ENCODE data around the gene LRCH4. TPM values are rescaled to one million over a fixed set of nuclear protein-coding genes. Genes with fewer than 3 reads are reported as not detected.

Gene LRCH4, protein sequence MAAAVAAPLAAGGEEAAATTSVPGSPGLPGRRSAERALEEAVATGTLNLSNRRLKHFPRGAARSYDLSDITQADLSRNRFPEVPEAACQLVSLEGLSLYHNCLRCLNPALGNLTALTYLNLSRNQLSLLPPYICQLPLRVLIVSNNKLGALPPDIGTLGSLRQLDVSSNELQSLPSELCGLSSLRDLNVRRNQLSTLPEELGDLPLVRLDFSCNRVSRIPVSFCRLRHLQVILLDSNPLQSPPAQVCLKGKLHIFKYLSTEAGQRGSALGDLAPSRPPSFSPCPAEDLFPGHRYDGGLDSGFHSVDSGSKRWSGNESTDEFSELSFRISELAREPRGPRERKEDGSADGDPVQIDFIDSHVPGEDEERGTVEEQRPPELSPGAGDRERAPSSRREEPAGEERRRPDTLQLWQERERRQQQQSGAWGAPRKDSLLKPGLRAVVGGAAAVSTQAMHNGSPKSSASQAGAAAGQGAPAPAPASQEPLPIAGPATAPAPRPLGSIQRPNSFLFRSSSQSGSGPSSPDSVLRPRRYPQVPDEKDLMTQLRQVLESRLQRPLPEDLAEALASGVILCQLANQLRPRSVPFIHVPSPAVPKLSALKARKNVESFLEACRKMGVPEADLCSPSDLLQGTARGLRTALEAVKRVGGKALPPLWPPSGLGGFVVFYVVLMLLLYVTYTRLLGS
- total RNA-seq = 10 to 100 TPM; 28.2 to 32.6 TPM
- long read RNA-seq, partial matches to known transcripts = 0 of 2 reads
- long read RNA-seq, other reads (novel, unspliced or antisense) = 2 of 2 reads

DNA sequence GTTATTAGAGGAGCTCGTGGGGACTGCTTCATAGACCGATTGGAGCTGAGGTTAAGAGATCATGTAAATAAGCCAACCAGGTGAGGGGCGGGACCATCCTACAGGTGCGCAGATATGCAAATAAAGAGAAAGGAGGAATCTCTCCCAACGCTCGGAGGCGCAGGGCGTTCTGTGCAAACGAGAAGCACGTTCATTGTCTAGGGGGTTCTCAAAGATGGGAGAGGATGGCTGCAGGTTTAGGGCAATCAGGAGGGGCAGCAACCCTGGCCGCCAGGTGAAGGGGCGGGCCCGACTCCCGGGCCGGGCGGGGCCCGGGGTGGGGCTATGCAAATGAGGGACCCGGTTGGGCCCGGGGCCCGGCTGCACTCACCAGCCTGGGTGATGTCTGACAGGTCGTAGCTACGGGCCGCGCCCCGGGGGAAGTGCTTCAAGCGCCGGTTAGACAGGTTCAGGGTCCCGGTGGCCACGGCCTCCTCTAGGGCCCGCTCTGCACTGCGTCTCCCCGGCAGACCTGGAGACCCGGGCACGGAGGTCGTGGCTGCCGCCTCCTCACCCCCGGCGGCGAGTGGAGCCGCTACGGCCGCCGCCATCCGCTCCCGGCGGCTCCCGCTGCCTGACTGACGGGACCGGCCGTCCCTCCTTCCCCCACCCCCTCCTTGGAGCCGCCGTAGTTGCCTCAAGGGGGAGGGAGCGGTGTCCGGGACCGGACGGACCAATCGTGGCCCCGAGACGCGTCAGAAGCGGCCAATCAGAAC, at the start of gene LRCH4:
Gene LRCH4 (minus strand): TSS at position 619 of the 755 bp plus-strand sequence. CDS start 29 bp downstream, at position 590.
- intact Hi-C loops (cut with DNase I) = no loop called here
- peak; percentile 18 to 48 for ATAC-seq
- no peak for DNase-seq

DNA sequence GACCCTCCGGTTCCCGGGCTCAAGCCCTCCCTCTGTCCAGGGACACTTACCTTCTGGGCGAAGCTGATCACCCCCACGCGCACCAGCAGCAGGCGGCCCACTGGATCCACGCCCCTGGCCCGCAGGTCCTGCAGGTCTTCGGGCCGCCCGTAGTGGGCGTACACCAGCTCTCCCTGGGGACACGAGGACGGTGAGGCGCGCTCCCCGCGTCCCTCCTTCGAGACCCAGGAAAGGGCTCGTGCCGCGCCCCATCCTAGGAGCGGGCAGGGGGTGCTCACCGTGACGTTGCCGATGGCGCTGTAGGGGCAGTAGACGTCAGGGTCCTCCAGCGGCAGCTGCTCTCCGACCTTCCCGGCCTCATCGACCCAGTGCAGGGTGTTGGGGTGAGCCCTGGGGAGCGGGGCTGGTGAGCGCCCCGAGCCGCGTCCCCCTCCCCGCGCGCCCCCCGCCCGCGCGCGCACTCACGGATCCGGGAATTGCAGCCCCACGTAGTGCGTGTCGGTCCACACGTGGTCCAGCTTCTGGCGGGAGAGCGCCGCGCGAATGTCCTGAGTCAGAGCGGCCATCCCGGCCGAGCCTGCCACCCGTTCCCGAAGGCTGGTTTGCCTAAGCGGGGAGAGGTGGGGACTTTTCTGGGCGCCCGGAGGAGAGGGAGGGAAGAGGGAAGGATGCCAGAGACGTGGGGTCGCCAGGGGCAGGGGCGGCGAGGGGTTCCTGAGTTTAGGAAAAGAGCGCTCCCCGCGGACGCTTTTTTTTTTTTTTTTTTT, 47.2 kb upstream of the LRCH4 start:
- DNase-seq = peak; percentile 55
- intact Hi-C loops (cut with DNase I) = no loop called here
- ATAC-seq = peak; percentile 70 to 78

DNA sequence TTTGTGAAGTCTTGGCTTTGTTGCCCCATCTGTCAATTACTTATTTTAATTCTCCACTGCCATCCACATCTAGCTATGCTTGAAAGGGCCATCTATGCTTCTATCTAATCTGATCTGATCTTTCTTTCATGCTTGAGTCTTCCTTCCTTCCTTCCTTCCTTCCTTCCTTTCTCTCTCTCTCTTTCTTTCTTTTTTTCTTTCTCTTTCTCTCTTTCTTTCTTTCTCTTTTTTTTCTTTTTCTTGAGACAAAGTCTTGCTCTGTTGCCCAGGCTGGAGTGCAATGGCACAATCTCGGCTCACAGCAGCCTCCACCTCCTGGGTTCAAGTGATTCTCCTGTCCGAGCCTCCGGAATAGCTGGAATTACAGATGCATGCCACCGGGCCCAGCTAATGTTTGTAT, 44.1 kb upstream of the LRCH4 start:
- DNase-seq (no peak), ATAC-seq (no peak)
- intact Hi-C loops (cut with DNase I) = no loop called here

DNA sequence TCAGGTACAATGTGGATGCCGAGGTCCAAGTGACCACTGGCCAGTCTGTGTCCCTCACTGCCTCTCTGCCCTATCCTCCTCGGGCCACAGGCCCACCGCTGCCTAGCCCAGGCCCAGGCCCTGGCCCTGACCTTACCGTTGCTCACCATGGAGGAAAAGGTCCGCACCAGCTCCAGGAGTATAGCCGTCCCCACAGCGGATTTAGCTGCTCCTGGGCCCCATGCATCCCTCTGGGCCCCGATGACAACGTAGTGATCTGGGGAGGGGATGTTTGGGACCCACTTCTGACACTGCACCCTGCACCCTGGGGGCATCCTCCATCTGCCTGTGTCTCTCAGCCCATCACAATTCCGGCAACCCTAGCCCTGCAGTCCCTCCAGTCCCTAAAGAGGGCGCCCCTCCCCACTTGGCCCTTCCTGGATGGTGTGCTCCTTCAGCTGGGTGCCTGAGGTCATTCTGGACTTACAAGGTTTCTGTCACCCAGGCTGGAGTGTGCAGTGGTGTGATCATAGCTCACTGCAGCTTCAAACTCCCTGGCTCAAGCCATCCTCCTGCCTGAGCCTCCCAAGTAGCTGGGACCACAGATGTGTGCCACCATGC, 43.3 kb upstream of the LRCH4 start:
- ATAC-seq (no peak), DNase-seq (no peak)
- intact Hi-C loops (cut with DNase I) = no loop called here

DNA sequence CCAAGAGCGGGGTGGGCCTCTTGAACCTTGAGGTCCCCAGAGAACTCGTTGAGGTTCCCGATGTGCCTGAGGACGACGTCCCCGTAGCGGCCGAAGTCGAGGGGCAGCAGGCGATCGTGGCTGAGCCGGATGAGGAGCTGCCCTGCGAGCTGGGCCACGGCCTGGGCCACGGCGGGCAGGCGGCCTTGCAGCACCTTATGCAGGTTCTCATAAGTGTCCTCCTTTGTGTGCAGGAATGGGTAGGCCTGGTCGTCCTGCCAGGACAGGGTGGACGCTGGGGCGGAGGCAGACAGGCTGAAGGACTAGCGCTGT, 41.3 kb upstream of the LRCH4 start:
- ATAC-seq (peak in 1 of 2 donors; percentile 3), DNase-seq (no peak)
- intact Hi-C loops (cut with DNase I) = no loop called here

DNA sequence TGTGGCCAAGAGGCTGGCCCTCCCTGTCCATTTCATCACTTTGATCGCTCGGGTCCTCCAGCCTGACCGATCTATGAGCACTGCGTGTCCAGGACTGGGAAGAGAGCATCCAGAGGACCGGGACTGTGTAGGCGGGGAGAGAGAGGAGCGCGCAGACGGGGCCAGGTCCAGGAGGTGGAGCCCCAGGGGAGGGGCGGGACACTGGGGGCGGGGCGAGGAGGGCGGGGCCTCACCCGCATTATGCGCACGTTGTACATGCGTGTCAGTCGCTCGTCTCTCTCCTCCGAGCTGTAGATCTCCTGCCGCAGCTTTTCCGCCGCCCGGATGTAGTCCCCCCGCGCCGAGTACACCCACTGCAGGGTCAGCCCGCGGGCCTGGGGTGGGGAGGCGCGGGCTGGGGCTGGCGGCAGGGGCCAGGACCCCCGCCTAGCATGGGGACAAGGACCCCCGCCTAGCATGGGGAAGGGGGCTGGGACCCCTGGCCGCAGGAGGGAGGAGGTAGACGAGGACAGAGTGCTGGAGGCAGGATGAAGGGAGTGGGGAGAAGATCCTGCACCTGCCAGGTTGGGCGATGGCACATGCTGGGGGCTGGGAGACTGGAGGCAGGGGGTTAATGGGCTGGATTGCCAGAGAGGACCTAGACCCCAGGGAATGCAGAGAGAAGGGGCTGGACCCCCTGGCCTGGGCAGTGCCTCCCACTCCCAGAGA, 40.8 kb upstream of the LRCH4 start:
- ATAC-seq (peak; percentile 97 to 99), DNase-seq (peak; percentile 86)
- intact Hi-C loops (cut with DNase I) = no loop called here

DNA sequence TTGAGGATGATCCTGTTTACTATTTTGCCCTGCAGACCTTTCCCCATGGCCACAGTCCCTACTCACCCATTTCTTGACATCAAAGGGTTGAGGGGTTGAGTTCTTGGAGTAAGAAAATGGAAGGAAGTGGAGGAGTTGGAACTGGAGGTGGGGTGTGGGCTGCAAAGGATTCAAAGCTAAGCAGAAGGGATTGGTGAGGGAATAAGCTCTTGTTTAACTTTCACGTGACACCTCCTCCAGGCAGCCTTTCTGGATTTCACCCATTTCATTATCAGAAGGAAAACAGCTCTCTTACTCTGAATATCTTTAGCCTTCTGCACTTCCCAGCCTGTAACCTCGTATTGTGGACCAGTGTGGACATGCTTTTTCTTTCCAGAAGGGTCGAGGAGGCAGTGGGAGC, 40.1 kb upstream of the LRCH4 start:
- DNase-seq (no peak), ATAC-seq (no peak)
- intact Hi-C loops (cut with DNase I) = no loop called here

DNA sequence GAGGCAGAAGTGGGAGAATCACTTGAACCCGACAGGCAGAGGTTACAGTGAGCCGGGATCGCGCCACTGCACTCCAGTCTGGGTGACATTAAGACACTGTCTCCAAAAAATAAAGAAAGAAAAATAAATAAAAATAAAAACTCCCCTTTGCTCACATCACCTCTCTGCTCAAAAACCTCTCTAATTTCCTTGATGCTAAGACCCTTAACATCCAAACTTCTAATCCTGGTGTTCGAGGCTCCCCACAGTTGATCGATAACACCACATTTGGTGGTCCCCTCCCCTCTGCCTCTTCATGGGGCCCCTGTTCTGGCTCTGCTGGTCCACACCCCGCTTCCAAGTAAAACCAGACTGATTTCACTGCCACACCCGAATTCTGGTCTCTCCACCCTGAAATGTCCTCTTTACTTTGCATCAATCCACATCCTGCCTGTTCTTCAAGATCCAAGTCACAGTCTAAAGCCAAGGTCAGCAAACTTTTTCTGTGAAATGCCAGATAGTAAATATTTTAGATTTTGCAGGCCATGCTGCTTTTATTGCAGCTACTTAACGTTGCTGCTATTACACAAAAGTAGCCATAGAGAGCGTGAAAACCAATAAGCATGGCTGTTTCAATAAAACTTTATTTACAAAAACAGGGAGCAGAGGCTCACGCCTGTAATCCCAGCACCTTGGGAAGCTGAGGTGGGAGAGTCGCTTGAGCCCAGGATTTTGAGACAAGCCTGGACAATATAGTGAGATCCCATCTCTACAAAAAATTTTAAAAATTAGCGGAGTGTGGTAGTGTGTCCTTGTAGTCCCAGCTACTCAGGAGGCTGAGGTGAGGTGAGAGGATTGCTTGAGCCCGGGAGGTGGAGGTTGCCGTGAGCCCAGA, 38.3 kb upstream of the LRCH4 start:
- ATAC-seq (no peak), DNase-seq (no peak)
- intact Hi-C loops (cut with DNase I) = no loop called here

DNA sequence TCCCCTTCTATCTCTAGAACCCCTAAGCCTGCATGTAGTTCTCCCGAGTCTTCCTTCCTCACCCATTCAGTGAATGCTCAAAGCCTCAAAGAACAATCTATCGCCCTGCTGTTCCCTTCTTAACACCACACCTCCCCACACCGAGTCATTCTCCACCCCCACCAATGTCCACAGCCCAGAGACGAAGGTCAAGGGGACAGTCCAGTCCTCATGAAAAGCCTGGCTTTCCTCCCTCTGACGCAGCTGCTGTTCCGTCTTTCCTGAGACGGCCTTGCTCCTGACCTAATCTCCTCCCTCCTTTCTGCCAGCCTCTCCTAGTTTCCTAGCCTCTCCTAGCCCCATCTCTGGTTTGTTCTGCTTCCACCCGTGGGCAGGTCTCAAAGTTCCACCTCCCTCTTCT, 35.6 kb upstream of the LRCH4 start:
- no peak for ATAC-seq
- no peak for DNase-seq
- intact Hi-C loops (cut with DNase I) = no loop called here

DNA sequence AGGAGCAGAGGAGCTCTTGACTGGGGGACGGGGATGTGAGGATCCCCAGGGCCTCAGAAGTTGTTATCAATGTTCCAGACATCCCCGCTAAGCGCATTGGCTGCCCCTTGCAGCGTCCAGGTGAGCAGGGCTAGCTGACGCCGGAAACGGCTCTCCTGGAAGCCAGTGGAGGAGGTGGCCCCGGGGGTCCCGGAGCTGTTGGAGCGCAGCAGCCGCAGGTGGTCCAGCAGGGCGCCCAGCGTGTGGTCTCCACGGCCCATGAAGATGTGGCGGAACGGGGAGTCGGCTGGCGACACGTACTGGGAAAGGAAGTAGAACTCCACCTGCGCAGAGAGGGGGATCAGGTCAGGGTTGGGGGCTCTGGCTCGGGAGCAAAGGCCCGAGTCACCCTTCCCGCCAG, 34.9 kb upstream of the LRCH4 start:
- DNase-seq (no peak), ATAC-seq (no peak)
- intact Hi-C loops (cut with DNase I) = no loop called here

DNA sequence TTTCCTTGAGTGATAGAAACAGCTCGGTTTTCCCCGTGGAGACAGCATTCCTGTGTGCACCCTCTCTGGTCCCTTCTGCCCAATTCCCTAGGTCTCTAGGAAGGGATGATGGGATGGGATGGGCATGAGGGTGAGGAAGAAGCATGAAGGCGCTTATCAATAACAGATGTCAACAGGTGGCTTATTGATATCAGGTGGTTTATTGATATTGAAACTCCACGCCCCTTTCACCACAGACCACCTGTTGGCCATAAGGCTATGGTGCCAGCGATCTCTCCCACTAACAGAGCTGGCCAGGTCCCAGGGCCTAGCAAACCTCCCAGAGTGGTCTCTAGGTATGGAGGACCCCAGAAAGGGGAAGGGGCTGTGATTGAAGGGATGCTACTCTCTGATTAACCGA, 34.3 kb upstream of the LRCH4 start:
- intact Hi-C loops (cut with DNase I) = no loop called here
- ATAC-seq (no peak), DNase-seq (no peak)

DNA sequence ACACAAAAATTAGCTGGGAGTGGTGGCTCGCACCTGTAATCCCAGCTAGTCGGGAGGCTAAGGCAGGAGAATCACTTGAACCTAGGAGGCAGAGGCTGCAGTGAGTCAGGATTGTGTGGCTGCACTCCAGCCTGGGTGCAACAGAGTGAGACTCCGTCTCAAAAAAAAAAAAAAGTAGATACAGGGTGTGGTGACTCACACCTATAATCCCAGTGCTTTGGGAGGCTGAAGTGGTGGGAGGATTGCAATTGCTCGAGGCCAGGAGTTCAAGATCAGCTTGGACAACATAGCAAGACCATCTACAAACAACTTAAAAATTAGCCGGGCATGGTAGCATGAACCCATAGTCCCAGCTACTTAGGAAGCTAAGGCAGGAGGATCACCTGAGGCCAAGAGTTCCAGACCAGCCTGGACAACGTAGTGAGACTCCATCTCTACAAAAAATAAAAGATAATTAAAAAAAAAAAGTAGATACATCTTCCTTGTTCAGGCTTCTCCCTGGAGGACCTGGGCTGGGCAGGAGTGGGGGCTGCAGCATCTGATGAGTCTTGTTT, 28.5 kb upstream of the LRCH4 start:
- intact Hi-C loops (cut with DNase I) = loop anchor here in 1 of 2 donors (5.0 kb wide), 1 partner anchor 63 kb away; no protein-coding TSS in a partner anchor

DNA sequence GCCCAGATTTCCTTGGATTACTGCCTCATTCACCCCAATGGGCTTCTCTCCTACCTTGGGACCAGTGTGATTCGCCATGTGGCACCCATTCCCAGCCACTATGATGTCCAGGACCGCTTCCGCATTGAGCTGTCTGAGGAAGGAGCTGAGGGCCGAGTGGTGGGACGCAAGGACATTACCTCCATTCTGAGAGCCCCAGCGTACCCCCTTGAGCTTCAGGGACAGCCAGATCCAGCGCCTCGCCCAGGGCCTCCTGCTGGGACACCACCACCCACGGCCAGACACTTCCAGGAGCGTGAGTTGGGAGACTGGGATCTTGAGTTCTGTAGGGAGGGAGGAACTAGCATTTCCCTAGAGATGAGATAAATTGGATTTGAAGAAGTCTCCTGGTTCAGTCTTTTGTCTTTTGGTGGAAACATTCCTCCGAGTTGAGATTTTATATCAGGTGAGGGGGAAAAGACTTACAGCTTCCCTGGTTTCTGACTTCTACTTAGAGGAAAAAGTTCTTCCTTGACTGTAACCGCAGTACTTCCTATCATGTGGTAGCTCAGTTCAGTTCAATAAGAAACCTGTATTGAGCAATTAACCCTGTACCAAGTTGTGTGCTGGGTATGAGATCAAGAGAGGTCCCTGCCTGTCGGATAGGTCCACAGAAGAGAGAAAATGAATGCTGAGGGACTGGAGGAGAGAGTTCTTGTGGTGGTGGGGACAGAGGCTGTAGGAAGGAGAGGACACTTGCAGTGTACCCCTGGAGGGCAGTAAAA, 27.7 kb upstream of the LRCH4 start:
- intact Hi-C loops (cut with DNase I) = loop anchor here in 1 of 2 donors (5.0 kb wide), 1 partner anchor 64 kb away; no protein-coding TSS in a partner anchor
- DNase-seq (no peak), ATAC-seq (no peak)

More for the DNA sequence above, 28.5 kb upstream of the LRCH4 start:
- no peak for DNase-seq
- ATAC-seq = no peak

DNA sequence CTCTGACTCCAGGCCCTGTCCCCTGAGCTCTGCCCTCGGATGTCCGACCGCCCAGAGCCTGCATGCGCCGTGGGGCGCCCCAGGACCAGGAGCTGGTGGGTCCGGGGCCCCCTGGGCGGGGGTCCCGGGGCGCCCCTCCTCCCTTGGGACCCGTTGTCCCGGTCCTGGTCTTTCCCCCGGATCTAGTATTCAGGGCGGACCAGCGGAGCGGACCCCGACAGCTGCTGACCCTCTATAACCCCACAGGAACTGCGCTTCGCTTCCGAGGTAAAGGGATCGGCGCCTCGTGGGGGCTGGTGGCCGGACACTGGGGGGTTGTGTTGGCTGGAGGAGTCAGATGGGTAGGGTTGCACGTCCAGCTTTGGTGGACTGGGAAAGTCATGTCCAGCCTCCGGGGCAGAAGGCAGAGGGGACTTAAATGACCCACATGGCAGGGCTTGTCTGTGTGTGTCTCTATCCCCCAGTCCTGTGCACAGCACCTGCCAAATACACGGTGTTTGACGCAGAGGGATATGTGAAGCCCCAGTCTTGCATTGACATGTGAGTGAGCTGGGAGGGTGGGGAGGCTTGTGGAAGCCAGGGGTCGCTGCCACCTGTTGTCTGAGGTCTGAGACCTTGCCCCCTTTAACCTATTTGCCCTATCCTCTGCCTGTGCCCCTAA, 26.9 kb upstream of the LRCH4 start:
- ATAC-seq (peak; percentile 1 to 19), DNase-seq (no peak)
- intact Hi-C loops (cut with DNase I) = loop anchor here in 1 of 2 donors (5.0 kb wide), 1 partner anchor 64 kb away; no protein-coding TSS in a partner anchor

DNA sequence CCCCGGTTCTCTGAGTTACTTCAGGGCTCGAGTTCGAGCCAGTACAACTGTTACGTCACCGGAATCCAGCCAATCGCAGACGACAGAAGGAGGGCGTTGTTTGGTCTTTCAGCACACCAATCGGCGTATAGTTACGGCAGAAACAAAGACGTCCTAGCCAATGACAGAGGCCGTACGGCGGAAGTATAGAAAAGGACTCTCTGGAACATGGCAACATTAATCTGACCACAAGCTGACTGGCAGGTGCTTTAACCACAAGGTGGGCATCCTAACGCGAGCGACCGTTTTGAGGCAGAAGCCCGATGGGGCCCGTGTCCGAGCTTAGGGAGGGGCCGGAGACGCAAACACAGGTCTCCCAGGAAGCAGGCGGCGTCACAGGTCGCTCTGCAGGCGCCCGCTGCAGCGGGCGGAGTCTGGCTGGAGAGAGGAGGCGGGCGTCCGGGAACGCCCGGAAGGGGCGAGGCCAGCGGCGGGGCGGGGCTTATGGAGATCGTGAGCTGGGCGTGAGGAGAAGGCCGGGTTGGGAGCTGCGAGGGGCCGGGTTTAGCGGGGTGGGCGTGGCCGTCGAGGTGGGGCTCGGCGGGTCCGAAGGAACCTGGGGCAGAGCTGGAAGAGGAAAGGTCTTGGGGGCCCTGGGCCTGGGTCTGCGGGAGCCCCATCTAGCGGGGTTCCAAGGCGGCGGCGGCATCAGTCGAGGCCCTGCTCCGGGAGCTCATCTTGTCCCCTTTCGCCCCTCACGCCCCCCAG, 26.2 kb upstream of the LRCH4 start, which contains the start of gene MOSPD3:
Gene MOSPD3 (plus strand): TSS at position 558 of the 747 bp plus-strand sequence. CDS start 252 bp downstream, outside the sequence.
- DNase-seq (peak; percentile 98), ATAC-seq (peak; percentile 98 to 99)
- intact Hi-C loops (cut with DNase I) = loop anchor here in 1 of 2 donors (5.0 kb wide), 1 partner anchor 65 kb away; no protein-coding TSS in a partner anchor

All from left cardiac atrium (tissue), 4 donors.